Measurements from ENCODE around the gene HSPB6.

The HSPB6 gene

DNA sequence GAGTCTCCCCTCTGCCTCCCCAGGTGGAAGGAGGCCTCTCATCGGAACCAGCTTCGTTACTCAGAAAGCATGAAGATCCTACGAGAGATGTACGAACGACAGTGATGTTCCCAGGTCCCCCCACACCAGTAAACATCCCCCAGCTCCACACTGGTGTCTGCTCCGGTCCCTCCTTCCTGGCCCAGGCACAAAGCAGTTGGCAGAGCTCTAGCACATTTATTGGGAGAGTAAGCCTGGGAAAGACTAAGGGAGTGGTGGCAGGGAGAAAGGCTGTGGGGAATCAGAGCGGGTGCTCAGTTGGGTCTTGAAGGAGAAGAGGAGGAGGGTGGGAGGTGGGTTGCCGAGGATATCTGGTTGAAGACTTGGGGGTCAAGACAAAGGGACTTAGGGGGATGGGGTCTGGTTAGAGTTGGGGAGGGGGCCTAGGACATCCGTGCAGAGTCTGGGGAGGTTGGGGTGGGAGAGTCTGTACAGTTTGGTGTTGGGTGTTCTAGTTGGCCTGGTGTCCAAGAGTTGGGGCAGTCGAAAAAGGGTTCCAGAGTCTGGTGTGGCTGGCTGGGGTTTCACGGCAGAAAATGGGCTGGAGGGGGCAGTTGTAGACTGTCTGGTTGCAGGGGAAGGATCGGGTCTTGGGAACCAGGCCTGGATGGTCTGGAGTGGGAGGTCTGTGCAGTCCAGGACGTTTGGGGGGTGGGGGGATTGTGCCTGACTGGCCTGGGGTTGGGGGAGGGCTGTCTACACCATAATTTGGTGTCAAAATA is 2.3 kb downstream of the HSPB6 start:
- Histone ChIP-seq H3K9me3 (ENCODE audit: control insufficient read depth, low read length) (no peaks in the 10 kb centered on the region), H3K4me1 (ENCODE audit: control insufficient read depth, insufficient read depth, low read length) (peaks cover 16% of the 10 kb centered on the region), H3K27ac (ENCODE audit: insufficient read depth, low read depth, low read length, poor library complexity, severe bottlenecking) (no peak overlapping the region), H3K27me3 (ENCODE audit: control insufficient read depth, insufficient read depth, low read length, poor library complexity, severe bottlenecking) (peaks cover 22% of the 10 kb centered on the region), H3K4me3 (ENCODE audit: insufficient read depth, low read depth, low read length) (no peak overlapping the region), H3K36me3 (ENCODE audit: control insufficient read depth, insufficient read depth, low read length) (no peaks in the 10 kb centered on the region)
- 89 to 90% methylated on average over 13 of the region's 13 CpGs for WGBS, 2 experiments

DNA sequence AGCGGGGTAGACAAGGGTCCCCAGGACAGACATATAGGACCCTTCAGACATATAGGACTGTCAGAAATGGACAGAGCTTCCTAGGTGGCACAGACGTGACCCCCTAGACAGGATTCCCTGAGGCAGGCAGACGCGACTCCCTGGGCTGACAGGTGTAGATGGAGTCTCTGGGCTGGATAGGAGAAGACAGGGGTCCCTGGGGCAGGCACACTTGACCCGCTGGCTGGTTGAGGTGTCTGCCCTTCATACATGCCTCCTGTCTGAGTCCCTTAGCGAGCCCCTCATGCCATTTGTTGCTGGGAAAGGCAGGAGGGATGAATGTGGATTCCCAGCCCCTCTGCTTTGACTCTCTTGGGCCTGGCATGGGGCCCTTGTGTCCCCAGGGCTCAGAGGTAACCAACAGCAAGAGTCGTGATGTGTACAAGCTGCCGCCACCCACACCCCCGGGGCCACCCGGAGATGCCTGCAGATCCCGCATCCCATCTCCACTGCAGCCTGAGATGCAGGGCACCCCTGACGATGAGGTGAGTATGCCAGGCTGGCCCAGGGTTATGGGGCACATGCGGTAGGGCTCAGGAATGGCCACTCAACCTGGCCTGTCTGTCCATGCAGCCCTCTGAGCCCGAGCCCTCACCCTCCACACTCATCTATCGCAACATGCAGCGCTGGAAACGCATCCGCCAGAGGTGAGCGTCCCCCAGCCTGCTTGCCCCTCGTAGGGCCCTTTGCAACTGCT is 3.0 kb downstream of the HSPB6 start:
- H3K27ac ChIP-seq (ENCODE audit: insufficient read depth, low read depth, low read length, poor library complexity, severe bottlenecking): no peak overlapping the region
- peaks cover 22% of the 10 kb centered on the region for H3K27me3 ChIP-seq (ENCODE audit: control insufficient read depth, insufficient read depth, low read length, poor library complexity, severe bottlenecking)
- no peaks in the 10 kb centered on the region for H3K9me3 ChIP-seq (ENCODE audit: control insufficient read depth, low read length)
- H3K4me1 ChIP-seq (ENCODE audit: control insufficient read depth, insufficient read depth, low read length): peaks cover 16% of the 10 kb centered on the region
- 93 to 96% methylated on average over 20 of the region's 20 CpGs for WGBS, 2 experiments
- no peak overlapping the region for H3K4me3 ChIP-seq (ENCODE audit: insufficient read depth, low read depth, low read length)
- H3K36me3 ChIP-seq (ENCODE audit: control insufficient read depth, insufficient read depth, low read length): no peaks in the 10 kb centered on the region

DNA sequence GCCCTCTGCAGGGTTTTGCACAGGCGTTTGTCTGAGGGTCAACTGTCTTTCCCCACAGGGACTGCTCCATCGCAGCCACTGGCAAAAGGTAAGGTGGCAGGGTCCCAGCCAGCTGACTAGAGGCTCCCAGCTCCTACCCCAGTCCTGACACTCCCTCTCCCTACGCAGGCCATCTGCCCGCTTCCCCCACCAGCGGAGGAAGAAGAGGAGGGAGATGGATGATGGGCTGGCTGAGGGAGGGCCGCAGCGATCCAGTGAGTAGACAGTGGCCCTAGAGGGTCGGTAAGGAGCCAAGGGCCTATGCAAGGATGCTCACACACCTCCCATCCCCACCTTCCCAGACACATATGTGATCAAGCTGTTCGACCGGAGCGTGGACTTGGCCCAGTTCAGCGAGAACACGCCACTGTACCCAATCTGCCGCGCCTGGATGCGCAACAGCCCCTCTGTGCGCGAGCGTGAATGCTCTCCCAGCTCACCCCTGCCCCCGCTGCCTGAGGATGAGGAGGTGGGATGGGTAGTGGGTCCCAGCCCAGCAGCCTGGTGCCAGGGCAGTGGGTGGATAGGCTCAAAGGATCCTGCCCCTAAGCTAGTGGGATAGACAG is 4.0 kb downstream of the HSPB6 start:
- H3K4me3 ChIP-seq (ENCODE audit: insufficient read depth, low read depth, low read length): no peak overlapping the region
- no peak overlapping the region for H3K27ac ChIP-seq (ENCODE audit: insufficient read depth, low read depth, low read length, poor library complexity, severe bottlenecking)
- H3K4me1 ChIP-seq (ENCODE audit: control insufficient read depth, insufficient read depth, low read length): peaks cover 16% of the 10 kb centered on the region
- peaks cover 22% of the 10 kb centered on the region for H3K27me3 ChIP-seq (ENCODE audit: control insufficient read depth, insufficient read depth, low read length, poor library complexity, severe bottlenecking)
- 94% methylated on average over 19 to 20 of the region's 20 CpGs for WGBS, 2 experiments
- no peaks in the 10 kb centered on the region for H3K36me3 ChIP-seq (ENCODE audit: control insufficient read depth, insufficient read depth, low read length)
- no peaks in the 10 kb centered on the region for H3K9me3 ChIP-seq (ENCODE audit: control insufficient read depth, low read length)

DNA sequence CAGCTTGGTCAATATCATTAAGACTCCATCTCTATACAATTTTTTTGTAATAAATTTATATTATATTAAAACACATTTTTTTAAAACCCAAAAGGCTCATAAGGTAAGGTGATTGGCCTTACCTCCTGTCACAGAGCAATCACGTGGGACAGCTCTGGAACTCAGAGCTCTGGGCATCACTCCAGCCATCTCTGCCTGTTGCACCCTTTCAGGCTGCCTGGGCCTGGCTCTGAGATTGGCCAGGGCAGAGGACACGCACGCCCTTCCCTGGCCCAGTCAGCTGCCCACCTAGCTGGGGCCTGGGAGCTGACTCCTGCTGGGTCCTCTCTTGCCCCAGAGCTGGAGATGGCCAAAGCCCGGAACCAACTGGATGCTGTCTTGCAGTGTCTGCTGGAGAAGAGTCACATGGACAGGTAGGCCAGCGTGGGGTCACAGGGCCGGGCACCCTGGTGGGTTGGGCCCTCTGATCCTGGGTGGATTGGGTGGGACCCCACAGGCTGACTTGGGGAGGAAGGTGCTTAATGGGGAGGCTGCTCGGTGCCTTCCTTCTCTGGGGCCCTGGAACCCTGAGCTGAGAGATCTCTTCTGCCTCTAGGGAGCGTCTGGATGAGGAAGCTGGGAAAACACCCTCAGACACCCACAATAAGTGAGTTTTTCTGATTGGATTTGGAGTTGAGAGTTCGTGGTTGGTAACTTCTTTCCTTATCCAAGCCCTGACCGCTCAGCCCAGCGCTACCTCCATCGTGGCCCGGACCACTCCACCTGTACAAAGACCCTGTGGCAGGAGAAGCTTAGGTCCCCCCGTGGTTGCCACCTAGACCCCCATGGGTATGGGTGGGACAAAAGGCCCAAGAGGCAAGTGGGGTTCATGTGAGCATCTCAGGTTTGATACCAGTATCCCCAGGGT is 4.7 kb downstream of the HSPB6 start:
- Histone ChIP-seq H3K9me3 (ENCODE audit: control insufficient read depth, low read length) (no peaks in the 10 kb centered on the region), H3K27me3 (ENCODE audit: control insufficient read depth, insufficient read depth, low read length, poor library complexity, severe bottlenecking) (peaks cover 22% of the 10 kb centered on the region), H3K36me3 (ENCODE audit: control insufficient read depth, insufficient read depth, low read length) (no peaks in the 10 kb centered on the region), H3K4me3 (ENCODE audit: insufficient read depth, low read depth, low read length) (no peak overlapping the region), H3K4me1 (ENCODE audit: control insufficient read depth, insufficient read depth, low read length) (peaks cover 14% of the 10 kb centered on the region), H3K27ac (ENCODE audit: insufficient read depth, low read depth, low read length, poor library complexity, severe bottlenecking) (no peak overlapping the region)
- WGBS, 2 experiments: 90 to 92% methylated on average over 13 to 14 of the region's 14 CpGs

DNA sequence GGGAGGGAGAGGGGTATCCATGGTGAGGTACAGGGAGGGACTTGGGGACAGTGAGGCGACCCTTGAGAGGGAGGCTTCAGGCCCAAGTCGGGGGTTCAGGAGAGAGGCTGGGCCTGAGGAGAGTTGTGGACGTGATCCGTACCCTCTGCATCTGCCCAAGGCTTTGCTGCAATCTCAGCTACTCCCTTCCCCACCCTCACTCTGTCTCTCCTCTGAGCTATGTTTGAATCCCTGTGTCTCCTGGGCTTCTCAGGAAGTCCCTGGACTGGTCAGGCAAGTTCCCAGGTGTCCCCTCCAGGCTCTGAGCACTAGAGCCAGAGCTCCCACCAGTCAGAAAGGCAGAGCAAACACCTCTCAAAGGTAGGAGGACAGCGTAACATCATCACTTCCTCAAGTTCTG is 6.7 kb downstream of the HSPB6 start:
- Histone ChIP-seq H3K27me3 (ENCODE audit: control insufficient read depth, insufficient read depth, low read length, poor library complexity, severe bottlenecking) (peaks cover 4% of the 10 kb centered on the region), H3K4me3 (ENCODE audit: insufficient read depth, low read depth, low read length) (no peak overlapping the region), H3K4me1 (ENCODE audit: control insufficient read depth, insufficient read depth, low read length) (no peaks in the 10 kb centered on the region), H3K9me3 (ENCODE audit: control insufficient read depth, low read length) (no peaks in the 10 kb centered on the region), H3K27ac (ENCODE audit: insufficient read depth, low read depth, low read length, poor library complexity, severe bottlenecking) (no peak overlapping the region), H3K36me3 (ENCODE audit: control insufficient read depth, insufficient read depth, low read length) (no peaks in the 10 kb centered on the region)
- 89 to 91% methylated on average over 5 of the region's 5 CpGs for WGBS, 2 experiments

DNA sequence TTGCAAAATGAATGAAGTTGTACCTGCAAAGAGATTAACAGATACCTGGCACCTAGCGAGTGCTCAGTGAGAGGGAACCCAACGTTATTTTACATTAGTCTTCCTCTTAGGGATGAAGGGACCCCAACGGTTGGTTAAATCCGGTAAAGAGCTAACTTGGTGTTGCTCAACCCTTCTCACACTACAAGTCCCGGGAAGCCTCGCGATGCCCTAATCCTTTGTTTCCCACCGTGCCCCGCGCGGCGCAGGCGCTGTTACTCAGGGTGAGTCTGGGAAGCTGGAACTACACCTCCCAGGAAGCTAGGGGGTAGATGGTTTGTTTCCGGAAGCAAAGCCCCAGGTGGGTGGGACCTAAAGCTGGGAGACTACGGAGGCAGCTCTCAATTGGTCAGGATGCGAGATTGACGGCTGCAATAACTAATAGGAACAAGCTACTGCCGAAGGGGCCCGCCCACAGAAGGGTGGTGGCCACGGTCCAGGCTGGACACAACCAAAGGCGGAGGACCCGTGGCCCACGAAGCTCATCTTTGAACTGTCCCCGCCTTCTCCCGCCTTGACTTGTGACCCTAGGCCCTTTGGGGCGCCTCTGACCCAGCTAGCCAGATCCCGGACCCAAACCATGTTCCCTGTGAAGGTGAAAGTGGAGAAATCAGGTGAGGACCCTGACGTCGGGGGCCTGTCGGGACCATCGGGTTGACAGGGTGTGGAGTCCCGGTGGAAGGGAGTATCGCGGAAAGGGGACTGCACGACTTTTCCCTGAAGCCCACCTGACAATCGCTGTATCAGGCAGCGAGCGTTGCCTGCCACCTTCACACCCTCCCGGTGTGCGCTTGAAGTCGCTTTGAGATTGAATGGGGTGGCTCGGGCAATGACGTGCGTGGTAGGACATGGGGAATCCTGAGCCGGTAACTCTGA is 8.5 kb downstream of the HSPB6 start, which contains the start of gene LIN37:
Gene LIN37, plus strand, starts transcription at position 471 of the 915 bp plus-strand sequence. Its CDS starts 149 bp downstream, at position 620.
- Histone ChIP-seq H3K36me3 (ENCODE audit: control insufficient read depth, insufficient read depth, low read length) (no peaks in the 10 kb centered on the region), H3K4me3 (ENCODE audit: insufficient read depth, low read depth, low read length) (peak within 1 kb of the TSS; percentile 86), H3K9me3 (ENCODE audit: control insufficient read depth, low read length) (no peaks in the 10 kb centered on the region), H3K27ac (ENCODE audit: insufficient read depth, low read depth, low read length, poor library complexity, severe bottlenecking) (no peak within 1 kb of the TSS), H3K27me3 (ENCODE audit: control insufficient read depth, insufficient read depth, low read length, poor library complexity, severe bottlenecking) (no peaks in the 10 kb centered on the region), H3K4me1 (ENCODE audit: control insufficient read depth, insufficient read depth, low read length) (peaks cover 6% of the 10 kb centered on the region)
- 2 to 3% methylated on average over 44 to 45 of the region's 45 CpGs for WGBS, 2 experiments

DNA sequence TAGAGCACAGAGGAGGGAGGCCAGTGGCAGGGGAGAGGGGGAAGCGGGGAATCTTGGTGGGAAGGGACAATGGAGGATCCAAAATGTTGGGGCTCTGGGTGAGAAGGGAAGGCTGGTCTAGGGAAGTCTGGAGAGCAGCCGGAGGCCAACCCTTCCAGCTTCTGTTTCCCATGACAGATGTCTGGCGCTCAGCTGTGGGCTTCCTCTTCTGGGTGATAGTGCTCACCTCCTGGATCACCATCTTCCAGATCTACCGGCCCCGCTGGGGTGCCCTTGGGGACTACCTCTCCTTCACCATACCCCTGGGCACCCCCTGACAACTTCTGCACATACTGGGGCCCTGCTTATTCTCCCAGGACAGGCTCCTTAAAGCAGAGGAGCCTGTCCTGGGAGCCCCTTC is 10.3 kb downstream of the HSPB6 start:
- no peaks in the 10 kb centered on the region for H3K36me3 ChIP-seq (ENCODE audit: control insufficient read depth, insufficient read depth, low read length)
- H3K27me3 ChIP-seq (ENCODE audit: control insufficient read depth, insufficient read depth, low read length, poor library complexity, severe bottlenecking): no peaks in the 10 kb centered on the region
- WGBS, 2 experiments: 93 to 95% methylated on average over 5 of the region's 5 CpGs
- peaks cover 11% of the 10 kb centered on the region for H3K4me1 ChIP-seq (ENCODE audit: control insufficient read depth, insufficient read depth, low read length)
- H3K27ac ChIP-seq (ENCODE audit: insufficient read depth, low read depth, low read length, poor library complexity, severe bottlenecking): no peak overlapping the region
- peak overlapping the region; percentile 82 for H3K4me3 ChIP-seq (ENCODE audit: insufficient read depth, low read depth, low read length)
- no peaks in the 10 kb centered on the region for H3K9me3 ChIP-seq (ENCODE audit: control insufficient read depth, low read length)

DNA sequence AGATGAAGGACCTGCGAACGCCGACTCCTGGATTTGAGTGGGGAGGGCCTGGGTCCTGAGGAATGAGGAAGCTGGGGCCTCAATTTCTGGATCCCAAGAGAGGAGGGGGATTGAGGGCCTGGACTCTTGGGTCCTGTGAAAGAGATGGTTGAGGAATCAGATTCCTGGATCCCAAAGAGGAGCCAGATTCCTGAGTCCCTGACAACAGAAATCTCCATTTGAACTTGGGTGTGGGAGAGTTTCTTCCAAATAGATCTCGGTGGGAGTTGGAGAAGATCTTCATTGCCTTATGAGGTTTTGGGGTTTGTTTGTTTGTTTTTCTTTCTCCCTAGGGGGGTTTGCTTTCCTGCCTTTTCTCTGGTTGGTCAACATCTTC is 10.8 kb downstream of the HSPB6 start:
- Histone ChIP-seq H3K36me3 (ENCODE audit: control insufficient read depth, insufficient read depth, low read length) (no peaks in the 10 kb centered on the region), H3K4me1 (ENCODE audit: control insufficient read depth, insufficient read depth, low read length) (peaks cover 13% of the 10 kb centered on the region), H3K9me3 (ENCODE audit: control insufficient read depth, low read length) (no peaks in the 10 kb centered on the region), H3K4me3 (ENCODE audit: insufficient read depth, low read depth, low read length) (peak overlapping the region; percentile 82), H3K27ac (ENCODE audit: insufficient read depth, low read depth, low read length, poor library complexity, severe bottlenecking) (no peak overlapping the region), H3K27me3 (ENCODE audit: control insufficient read depth, insufficient read depth, low read length, poor library complexity, severe bottlenecking) (no peaks in the 10 kb centered on the region)
- 24 to 28% methylated on average over 4 of the region's 4 CpGs for WGBS, 2 experiments

All from ectodermal cell (in vitro differentiated cells).